HuH-7 (cell line): Measurements from ENCODE around the gene C19orf12.

ENCODE experiments used
- DNase-seq: peaks from one replicate; pipeline ENCODE4 v3.0.0; 2011; ENCODE audit warnings: low spot score

Gene C19orf12

GRCh38 chr19:29714953-29715700 is at the start of gene C19orf12:
TSS of gene C19orf12 (minus strand) at chr19:29715261. CDS start at chr19:29708413, 6,848 bp downstream.
- peak; percentile 74 for DNase-seq

GRCh38 chr19:29764361-29764760 is 49.3 kb upstream of the C19orf12 start:
- no peak for DNase-seq

GRCh38 chr19:29763196-29763595 is 48.1 kb upstream of the C19orf12 start:
- no peak for DNase-seq

DNA sequence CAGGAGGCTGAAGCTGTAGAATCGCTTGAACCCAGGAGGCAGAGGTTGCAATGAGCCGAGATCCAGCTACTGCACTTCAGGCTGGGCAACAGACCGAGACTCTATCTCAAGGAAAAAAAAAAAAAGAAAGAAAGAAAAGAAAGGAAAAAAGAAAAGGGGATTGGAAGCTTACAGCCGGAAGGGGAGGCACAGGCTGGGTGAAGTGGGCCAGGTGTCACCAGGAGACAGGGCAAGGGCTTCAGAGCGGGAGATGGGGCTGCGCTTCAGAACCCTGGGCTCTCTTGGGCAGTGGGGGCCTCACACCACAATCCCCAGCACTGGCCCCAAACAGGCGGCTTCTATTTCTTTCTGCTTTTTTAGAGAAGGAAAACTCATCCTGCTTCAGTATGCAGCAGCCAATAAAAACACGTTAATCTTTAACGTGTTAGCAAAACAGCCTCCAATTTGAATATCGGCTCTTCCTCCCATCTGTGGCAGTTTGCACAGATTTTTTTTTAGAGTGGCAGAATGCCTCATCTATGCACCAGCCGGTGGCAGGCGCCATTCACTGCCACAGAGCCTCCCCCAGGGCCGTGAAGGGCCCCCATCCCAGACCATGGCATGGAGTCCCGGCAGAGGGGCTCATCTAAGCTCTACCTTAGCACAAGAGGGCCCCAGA is 46.6 kb upstream of the C19orf12 start:
- no peak for DNase-seq

DNA sequence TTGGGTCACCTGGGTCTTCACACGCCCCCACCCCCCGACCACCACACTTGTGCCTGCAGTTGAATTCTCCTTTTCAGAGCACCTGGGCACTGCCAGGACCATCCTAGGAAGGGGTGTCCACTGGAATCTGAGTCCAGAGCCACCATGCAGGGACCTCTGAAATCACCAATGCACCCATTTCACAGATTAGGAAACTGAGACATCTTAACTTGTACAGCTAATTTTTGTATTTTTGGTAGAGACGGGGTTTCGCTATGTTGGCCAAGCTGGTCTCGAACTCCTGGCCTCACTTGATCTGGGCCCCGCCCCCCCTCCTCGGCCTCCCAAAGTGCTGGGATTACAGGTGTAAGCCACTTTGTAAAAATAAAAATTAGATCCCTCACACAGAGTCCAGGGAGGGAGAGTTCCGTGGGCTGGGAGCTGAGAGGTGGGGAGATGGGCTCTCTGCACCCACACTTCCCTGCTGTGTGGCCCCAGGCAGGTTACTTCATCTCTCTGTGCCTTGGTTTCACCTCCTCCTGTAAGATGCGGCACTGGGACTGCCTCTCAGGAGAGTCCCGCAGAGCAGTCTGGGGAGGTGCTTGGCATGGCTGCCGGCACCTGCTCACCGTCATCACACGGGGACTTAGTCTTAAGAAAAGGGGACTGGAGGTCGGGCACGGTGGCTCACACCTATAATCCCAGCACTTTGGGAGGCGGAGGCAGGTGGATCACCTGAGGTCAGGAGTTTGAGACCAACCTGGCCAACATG is 45.9 kb upstream of the C19orf12 start:
- no peak for DNase-seq

DNA sequence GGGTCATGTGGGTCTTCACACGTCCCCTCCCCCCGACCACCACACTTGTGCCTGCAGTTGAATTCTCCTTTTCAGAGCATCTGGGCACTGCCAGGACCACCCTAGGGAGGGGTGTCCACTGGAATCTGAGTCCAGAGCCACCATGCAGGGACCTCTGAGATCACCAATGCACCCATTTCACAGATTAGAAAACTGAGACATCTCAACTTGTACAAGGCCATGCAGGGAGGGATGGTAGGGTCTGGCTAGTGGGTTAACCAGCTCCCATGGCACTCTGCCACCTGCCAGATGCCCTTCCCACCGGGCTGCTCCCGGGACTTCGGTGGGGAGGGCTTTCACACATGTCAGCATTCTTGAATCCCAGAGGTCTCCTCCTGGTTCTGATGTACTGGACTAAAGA is 44.3 kb upstream of the C19orf12 start:
- no peak for DNase-seq

- DNase-seq, result no peak
Observed at GRCh38 chr19:29758863-29759262, 43.8 kb upstream of the C19orf12 start.

DNA sequence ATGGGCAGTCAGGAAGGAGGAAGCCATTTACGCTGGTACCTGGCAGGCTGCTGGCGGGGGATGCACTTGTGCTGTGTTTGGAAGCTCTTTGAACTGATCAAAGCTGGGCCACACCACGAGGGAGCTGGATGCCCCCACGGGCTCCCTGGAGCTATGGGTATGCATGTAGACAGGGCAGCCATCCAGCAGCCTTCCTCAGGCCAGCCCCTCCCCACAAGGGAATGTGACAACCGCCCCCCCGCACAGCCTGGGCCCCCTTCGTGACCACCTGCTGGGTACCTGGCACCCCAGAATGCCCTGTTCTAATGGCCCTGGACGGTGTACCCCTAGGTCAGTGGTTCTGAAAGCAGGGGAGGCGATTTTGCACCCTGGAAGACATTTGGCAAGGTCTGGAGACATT is 42.5 kb upstream of the C19orf12 start:
- DNase-seq, result no peak

GRCh38 chr19:29753934-29754305 is 38.9 kb upstream of the C19orf12 start:
- DNase-seq, result no peak

- no peak for DNase-seq
Observed at GRCh38 chr19:29753190-29753933, 38.3 kb upstream of the C19orf12 start.

- DNase-seq, result no peak
Observed at GRCh38 chr19:29752450-29753025, 37.5 kb upstream of the C19orf12 start.

- DNase-seq, result no peak
Observed at GRCh38 chr19:29751932-29752331, 36.9 kb upstream of the C19orf12 start.

GRCh38 chr19:29750001-29750400 is 34.9 kb upstream of the C19orf12 start:
- no peak for DNase-seq

DNA sequence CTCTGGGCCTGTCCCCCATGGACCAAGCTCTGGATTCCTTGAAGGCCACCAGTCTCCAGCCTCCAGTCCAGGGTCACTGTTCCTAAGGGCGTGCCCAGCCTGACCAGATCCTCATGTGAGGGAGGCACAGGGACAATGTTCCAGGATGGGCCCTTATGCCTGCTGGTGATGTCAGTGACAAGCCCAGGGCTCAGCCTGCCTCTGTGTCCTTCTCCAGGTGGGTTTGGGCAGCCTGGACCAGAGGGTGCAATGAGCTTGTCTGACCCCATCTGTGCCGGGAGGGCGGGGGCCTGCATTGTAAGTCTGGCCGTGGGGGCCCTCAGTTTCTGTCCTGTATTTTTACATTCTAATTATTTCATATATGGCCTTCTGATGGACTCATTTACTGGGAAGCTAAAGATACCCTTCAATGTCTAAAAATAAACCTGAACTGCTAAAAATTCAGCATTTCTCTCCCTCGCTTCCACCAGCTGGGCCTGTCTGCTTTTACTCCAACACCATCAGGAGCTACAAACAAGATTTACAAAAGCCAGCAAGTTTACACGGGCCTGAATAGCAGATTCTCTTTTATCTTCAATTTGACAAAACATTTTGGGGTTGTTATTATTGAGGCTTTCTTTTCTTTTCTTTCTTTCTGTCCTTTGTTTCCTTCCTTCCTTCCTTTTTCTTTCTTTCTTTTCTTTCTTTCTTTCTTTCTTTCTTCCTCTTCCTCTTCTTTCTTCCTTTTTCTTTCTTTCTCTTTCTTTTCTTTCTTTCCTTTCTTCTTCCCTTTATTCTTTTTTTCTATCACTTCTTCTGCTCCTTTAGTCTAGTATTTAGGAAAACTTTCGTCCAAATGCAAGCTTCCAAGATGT is 34.2 kb upstream of the C19orf12 start:
- DNase-seq, result no peak

DNA sequence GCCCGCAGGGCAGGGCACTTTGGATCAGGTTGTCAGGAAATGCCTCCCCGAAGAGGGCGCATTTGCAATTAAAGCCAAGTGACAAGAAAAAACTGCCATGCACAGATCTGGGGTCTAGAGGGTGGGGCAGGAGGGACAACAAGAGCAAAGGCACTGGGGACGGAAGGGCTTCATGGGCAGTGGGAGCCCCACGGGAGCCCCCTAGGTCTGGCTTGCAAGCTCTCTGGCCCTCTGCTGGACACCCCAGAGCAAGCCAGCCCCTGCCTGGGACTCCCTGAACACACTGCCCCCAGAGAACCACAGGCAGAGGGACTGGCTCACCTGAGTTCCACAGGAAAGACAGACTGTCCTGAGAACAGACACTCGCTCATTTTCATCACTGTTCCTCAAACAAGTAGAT is 30.2 kb upstream of the C19orf12 start:
- peak; percentile 45 for DNase-seq

- DNase-seq, result no peak
Observed at GRCh38 chr19:29743681-29744080, 28.6 kb upstream of the C19orf12 start.

GRCh38 chr19:29741776-29742175 is 26.7 kb upstream of the C19orf12 start:
- DNase-seq, result no peak

DNA sequence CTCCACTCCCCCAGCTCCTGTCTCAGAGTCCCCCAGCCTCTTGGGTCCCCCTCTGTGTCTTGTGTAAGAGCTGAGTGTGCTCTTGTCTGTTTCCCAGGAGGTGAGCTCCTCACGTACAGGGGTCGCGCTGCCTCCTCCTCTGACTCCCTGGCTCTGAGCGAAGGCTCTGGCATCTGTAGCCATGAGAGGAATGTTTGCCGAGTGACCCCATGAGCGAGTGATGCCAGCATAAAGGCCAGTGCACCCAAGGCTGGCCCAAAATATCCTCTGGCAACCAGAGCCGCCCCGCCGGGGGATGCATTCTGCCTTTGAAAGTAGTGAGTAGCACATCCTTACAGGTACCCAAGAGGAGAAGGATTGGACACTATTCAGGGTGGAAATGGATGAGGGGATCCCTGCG is 26.2 kb upstream of the C19orf12 start:
- DNase-seq, result no peak

DNA sequence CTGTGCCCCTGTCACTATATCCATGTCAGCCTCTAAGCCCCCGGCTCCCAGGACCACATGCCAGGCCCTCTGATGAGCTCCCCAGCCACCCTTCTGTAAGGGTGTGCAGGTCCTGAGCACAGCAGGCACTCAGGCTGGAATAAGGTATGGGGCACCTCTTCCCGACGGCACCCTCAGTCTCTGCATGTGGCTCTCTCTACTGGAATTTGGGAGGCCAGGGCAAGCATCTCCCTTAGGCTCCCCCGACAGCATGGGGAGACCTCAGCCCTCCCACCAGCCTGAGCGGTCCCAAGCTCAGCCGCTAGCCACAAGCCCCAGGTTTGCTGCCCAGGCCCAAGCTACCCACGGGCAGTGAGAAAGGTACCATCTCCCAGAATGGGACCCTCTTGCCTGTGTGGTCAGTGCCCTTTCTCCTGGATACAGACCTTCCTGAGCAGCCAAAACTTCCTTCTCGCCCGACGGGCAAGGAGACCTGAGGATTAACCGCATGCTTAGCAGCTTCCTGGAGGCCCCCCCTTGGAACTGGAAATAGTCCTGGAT is 22.5 kb upstream of the C19orf12 start:
- DNase-seq, result no peak

DNA sequence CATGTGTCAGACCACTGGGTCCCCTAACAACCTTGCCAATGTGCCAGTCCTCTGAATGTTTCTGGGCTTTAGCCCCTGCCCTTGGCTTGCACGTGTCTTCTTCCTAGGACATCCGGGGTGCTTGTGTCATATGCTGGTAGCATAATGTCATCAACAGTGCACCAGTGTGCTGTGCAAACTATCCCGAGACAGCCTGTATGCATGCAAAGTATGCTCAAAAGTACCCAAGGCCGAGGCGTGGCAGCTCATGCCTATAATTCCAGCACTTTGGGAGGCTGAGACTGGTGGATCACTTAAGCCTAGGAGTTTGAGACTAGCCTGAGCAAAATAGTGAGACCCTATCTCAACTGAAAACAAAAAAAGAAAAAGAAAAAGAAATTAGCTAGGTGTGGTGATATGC is 20.8 kb upstream of the C19orf12 start:
- DNase-seq, result no peak
